GM12872 (cell line): ENCODE data around the gene KLF15.

Experiments
- TF ChIP-seq, protein P1 (sequence below): IDR thresholded peaks from 3 replicates; pipeline ENCODE4 v1.5.1; 2011; ENCODE audit warnings: low read depth, mild to moderate bottlenecking, low read length, moderate library complexity; ENCODE audit not compliant: insufficient read depth

KLF15 gene

DNA sequence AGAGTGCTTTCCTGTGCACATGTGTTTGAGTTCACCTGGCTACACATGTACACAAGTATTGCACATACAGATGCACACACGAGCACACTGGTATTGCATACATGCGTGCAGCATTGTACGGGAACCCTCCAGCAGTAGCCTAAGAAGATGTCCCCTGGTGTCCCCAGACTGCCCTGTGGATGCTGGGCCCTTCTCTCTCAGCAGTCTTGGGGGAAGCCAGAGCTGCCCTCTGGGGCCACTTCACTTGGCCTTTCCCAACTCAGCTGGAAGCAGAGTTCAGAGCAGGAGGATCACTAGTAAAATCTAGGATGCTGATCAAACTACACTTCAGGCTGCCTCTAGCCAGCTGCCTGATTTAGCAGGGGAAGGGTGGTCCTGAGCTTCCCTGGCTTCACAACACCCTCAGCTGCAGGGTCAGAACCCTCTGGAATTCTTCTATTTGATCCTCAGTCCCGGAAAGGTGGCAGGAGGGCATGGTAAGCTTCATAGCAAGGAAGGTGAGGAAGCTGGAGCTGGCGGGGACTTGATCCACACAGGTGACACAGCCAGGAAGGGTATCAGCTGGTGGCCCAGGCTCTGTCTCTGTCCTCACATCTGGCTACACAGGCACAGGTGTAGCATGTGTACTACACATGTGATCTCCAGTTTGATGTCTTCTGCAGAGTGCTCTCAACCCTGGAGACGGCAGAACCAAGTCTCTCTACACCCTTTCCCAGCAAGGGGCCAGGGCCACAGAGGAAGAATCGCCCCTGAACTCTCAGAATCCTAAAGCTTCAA, 36.5 kb downstream of the KLF15 start:
- TF ChIP-seq, protein P1, sequence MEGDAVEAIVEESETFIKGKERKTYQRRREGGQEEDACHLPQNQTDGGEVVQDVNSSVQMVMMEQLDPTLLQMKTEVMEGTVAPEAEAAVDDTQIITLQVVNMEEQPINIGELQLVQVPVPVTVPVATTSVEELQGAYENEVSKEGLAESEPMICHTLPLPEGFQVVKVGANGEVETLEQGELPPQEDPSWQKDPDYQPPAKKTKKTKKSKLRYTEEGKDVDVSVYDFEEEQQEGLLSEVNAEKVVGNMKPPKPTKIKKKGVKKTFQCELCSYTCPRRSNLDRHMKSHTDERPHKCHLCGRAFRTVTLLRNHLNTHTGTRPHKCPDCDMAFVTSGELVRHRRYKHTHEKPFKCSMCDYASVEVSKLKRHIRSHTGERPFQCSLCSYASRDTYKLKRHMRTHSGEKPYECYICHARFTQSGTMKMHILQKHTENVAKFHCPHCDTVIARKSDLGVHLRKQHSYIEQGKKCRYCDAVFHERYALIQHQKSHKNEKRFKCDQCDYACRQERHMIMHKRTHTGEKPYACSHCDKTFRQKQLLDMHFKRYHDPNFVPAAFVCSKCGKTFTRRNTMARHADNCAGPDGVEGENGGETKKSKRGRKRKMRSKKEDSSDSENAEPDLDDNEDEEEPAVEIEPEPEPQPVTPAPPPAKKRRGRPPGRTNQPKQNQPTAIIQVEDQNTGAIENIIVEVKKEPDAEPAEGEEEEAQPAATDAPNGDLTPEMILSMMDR = no peak

DNA sequence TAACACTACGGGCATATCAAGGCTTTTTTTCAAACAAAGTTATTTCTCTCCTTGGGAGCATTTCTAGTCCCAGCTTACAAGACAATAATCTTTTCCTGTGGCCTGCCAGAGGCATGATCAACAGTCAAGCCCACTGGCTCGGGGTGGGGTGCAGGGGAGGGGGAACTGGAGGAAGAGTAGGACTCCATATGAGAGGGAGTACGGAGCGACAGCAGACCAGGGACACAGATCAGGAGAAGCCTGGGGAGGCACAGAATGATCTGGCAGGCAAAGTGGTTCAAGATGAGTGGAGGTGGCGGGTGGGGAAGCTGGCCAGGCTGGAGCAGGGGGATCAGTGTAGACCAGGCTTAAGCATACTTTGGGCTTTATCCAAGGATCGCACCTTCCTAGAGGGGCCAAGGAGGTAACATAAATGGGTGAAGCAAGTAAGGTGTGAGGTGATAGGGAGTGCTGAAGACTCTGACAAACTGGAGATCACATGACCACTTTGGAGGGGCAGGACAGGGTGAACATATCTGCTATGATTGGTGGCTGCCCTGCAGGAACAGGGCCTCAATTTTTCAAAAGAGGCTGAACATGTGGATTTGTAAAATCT, 37.4 kb downstream of the KLF15 start:
- TF ChIP-seq, protein P1 = no peak

DNA sequence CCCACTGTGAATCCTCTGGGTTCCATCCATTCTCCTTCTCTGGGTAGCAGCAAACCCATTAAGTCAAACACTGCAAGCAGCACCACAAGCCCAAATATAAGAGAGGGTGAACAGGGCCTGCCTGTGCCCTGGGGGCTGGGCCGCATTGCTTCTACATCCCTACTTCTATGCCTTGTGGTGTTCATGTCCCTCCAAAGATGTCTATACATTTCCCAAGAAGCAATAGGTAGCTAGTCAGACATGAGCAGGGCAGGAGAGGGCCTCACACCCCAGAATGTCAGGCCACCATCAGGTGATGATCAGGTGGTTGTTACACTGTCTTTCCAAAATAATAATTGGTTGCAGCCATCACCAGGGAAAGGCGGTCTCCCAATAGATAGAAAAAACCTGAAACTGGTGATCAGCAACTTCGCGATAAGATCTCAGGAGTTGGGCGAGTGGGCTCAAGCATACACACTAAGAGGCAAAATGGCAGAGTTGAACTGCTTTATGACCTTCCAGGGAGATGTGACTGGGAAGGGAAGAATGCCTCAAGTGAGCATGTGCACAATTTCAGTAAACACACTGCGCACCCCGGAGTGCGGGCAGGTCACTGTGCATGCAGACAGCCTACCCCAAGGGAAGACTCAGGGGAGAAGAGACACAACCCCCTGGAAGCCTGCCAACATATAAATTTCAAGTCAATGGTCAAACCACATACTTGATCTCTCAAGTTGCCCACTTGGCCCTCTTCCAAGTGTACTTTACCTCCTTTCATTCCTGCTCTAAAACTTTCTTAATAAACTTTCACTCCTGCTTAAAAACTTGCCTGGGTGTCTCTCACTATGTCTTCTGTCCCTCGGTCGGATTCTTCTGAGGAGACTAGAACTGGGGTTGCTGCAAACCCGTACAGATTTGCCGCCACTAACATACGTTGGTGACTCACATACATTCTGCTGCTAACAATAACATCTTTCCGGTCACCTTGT, 39.9 kb downstream of the KLF15 start:
- TF ChIP-seq, protein P1 = no peak

DNA sequence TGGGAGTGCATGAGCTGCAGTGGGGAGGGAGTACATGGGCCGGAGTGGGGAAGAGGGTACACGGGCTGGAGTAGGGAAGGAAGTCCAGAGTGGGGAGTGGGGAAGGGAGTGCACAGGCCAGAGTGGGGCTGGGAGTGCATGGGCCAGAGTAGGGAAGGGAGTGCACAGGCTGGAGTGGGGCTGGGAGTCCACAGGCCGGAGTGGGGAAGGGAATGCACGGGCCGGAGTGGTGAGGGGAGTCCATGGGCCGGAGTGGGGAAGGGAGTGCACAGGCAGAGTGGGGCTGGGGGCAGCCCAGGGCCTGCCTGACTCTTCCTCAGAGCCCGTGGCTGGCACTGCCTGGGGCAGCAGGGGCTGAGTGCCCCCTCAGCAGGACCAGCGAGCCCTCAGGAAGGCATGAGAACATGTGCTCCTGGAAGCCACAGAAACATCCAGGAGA, 40.7 kb downstream of the KLF15 start:
- TF ChIP-seq, protein P1 = no peak

DNA sequence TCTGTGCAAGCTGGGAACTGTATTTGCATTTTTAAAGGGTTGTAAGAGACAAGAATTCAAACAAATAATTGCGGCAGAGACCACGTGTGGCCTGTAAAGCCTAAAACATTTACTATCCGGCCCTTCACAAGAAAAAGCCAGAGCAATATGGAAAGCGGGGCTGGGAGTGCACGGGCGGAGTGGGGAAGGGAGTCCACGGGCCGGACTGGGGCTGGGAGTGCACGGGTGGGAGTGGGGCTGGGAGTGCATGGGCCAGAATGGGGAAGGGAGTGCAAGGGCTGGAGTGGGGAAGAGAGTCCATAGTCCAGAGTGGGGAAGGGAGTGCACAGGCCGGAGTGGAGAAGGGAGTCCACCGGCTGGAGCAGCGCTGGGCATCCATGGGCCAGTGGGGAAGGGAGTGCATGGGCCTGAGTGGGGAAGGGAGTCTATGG, 41.2 kb downstream of the KLF15 start:
- TF ChIP-seq, protein P1 = no peak

DNA sequence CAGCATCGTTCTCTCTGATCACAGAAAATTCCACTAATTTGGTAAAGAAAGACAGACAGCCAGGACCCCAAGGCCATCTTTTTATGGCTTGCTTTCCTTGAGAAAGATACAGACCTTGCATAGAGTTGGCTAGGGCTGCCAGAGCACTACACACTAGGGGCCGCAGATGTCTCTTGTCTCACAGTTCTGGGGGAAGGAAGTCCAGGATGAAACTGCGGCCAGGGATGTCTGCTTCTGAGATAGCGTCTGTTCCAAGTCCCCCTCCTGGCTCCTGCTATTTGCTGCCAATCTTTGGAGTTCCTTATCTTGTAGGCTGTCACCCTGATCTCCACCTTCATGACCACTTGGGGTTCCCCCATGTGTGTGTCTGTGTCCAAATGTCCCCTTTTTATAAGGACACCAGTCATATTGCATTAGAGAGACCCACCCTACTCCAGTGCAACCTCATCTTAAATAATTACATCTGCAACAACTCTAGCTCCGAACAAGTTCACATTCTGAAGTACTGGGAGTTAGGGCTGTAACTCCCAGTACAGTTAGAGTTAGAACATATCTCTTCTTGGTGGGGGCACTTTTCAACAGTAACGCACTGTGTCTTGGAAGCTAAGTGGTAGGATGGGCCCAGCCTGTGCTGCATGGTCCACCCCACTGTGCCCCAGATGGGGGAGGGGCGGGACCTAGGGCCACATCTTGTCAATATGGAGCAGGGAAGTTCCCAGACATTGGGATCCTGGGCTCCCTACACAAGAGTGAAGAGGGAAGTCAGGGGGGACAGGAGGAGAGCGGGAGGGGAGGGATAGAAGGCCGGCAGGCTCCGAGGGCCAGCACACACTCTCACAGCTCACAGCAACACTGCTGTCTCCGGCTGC, 42.2 kb downstream of the KLF15 start:
- TF ChIP-seq, protein P1 = no peak
